NCI-H774 (cell line): Measurements from ENCODE around the gene PISD.

Experiments
- DNase-seq: peaks from one replicate; lab custom pipeline; 2025; lab: John Stamatoyannopoulos, UW

Gene PISD

GRCh38 chr22:31572939-31573338 lies 89.1 kb downstream of the PISD start:
- DNase-seq: no peak

- no peak for DNase-seq
These were observed 92.9 kb downstream of the PISD start for GRCh38 chr22:31569126-31569525.
